Hepatocyte (in vitro differentiated cells): ENCODE results near the gene MPHOSPH8. TPM values are rescaled to one million over a fixed set of nuclear protein-coding genes. Genes with fewer than 3 reads are reported as not detected.
"Not testable (repeated sequence)": the region's sequence is repeated elsewhere in the genome, so short reads cannot be mapped to it uniquely, and the experiment has no call there.

ENCODE experiments used
- DNase-seq: peaks from one replicate; pipeline ENCODE4 v3.0.0-alpha.2; 2016; ENCODE audit warnings: low spot score
- H2AFZ ChIP-seq: fragments of 200-600 bp; sonication (generic); 2 replicates; pipeline ENCODE4 v1.6.0; 2016; ENCODE audit warnings: antibody characterized with exemption, mild to moderate bottlenecking
- H3K27ac ChIP-seq: fragments of 200-600 bp; sonication (generic); 2 replicates; pipeline ENCODE4 v1.5.1; 2016; ENCODE audit warnings: mild to moderate bottlenecking
- H3K27me3 ChIP-seq: fragments of 200-600 bp; sonication (generic); 2 replicates; pipeline ENCODE4 v1.6.1; 2016
- H3K36me3 ChIP-seq: fragments of 200-600 bp; sonication (generic); replicated peaks from 2 replicates; pipeline ENCODE4 v1.5.1; 2016; ENCODE audit warnings: low read depth; ENCODE audit not compliant: insufficient read depth
- H3K4me1 ChIP-seq: fragments of 200-600 bp; sonication (generic); 2 replicates; pipeline ENCODE4 v1.5.1; 2016; ENCODE audit warnings: mild to moderate bottlenecking, moderate library complexity; ENCODE audit not compliant: insufficient read depth
- H3K4me2 ChIP-seq: fragments of 200-600 bp; sonication (generic); 2 replicates; pipeline ENCODE4 v1.6.0; 2016
- H3K4me3 ChIP-seq: fragments of 200-600 bp; sonication (generic); 2 replicates; pipeline ENCODE4 v1.5.1; 2016; ENCODE audit warnings: mild to moderate bottlenecking
- H3K79me2 ChIP-seq: fragments of 200-600 bp; sonication (generic); 2 replicates; pipeline ENCODE4 v1.6.0; 2017; ENCODE audit warnings: mild to moderate bottlenecking
- H3K9me2 ChIP-seq: fragments of 200-600 bp; sonication (generic); replicated peaks from 2 replicates; pipeline ENCODE4 v1.6.0; 2017; ENCODE audit warnings: mild to moderate bottlenecking; ENCODE audit not compliant: insufficient read depth
- H3K9me3 ChIP-seq: fragments of 200-600 bp; sonication (generic); 2 replicates; pipeline ENCODE4 v1.5.1; 2016; ENCODE audit warnings: low read depth, mild to moderate bottlenecking
- H4K20me1 ChIP-seq: fragments of 200-600 bp; sonication (generic); 2 replicates; pipeline ENCODE4 v1.6.0; 2016; ENCODE audit warnings: mild to moderate bottlenecking; ENCODE audit not compliant: insufficient read depth, poor library complexity, severe bottlenecking
- EZH2 ChIP-seq: fragments of 200-600 bp; sonication (generic); IDR thresholded peaks from 2 replicates; pipeline ENCODE4 v1.6.1; 2016; ENCODE audit warnings: antibody characterized with exemption, mild to moderate bottlenecking, borderline replicate concordance
- EZH2phosphoT487 ChIP-seq: fragments of 200-600 bp; sonication (generic); IDR thresholded peaks from one replicate; pipeline ENCODE4 v1.6.1; 2018; ENCODE audit warnings: antibody characterized with exemption, mild to moderate bottlenecking, low read depth, moderate library complexity; ENCODE audit not compliant: unreplicated experiment, severe bottlenecking
- WGBS: methylation state at CpG from one replicate; pipeline ENCODE4 v1.1.6; 2016; ENCODE audit warnings: low lambda C conversion rate; ENCODE audit errors: missing lambda C conversion rate; 5-methylcytosine and 5-hydroxymethylcytosine counted together
- polyA plus RNA-seq: library from polyadenylated mRNA; unstranded; fragments of >200 nt; fragmentation: Nextera tagmentation; extraction: Ambion mirVana; gene quantifications from 2 replicates; pipeline ENCODE4 v1.2.1, GENCODE V29; 2016
- total RNA-seq: library from RNA; depleted of rRNA; stranded (reverse); fragments of >200 nt; gene quantifications from 2 replicates; pipeline ENCODE4 v1.2.3, GENCODE V29; 2014
- TF ChIP-seq, protein P1 (sequence below): fragments of 200-600 bp; sonication (generic); IDR thresholded peaks from 2 replicates; pipeline ENCODE4 v1.5.1; 2016; ENCODE audit warnings: antibody characterized with exemption, mild to moderate bottlenecking; ENCODE audit not compliant: poor library complexity

Gene MPHOSPH8
- total and polyA plus RNA-seq, 2 experiments from 2014 or later = 12.8 to 17.5 TPM

DNA sequence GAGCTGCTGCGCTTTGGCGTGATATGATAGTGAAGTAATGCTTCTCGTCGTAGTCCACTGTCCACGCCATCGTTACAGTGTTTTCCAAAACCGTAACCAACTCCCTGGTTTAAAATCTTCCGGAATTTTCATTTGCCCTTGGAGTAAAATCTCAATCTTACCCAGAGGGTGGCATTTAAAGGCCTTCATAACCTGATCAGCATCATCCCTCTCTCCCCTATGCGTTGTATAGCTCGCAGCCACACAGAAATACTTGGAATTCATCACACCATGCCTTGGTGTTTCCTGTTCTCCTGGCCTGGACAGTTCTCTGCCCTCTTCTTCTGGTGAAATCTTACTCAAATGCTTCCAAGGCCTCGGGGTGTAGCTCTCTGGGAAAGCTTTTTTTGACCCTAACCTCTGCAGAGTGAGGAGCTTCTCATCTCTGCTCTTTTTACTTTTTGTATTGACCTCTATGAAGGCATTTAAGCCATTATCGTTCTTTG is 839 bp downstream of the MPHOSPH8 start:
- Histone ChIP-seq H3K9me3 (no peaks in the 10 kb centered on the region), H3K27me3 (no peaks in the 10 kb centered on the region), H3K4me3 (peak overlapping the region; percentile 50), H3K4me1 (peaks cover 17% of the 10 kb centered on the region), H3K27ac (peak overlapping the region; percentile 93), H3K36me3 (no peaks in the 10 kb centered on the region), H2AFZ (peak overlapping the region; percentile 88), H4K20me1 (peaks cover 17% of the 10 kb centered on the region), H3K4me2 (peak overlapping the region; percentile 86), H3K79me2 (peaks cover 51% of the 10 kb centered on the region), H3K9me2 (no peaks in the 10 kb centered on the region)
- 2% methylated on average over 12 of the region's 12 CpGs for WGBS
- DNase-seq = peak; percentile 30
- TF ChIP-seq EZH2phosphoT487 (no peak), EZH2 (no peak)
- TF ChIP-seq, protein P1, sequence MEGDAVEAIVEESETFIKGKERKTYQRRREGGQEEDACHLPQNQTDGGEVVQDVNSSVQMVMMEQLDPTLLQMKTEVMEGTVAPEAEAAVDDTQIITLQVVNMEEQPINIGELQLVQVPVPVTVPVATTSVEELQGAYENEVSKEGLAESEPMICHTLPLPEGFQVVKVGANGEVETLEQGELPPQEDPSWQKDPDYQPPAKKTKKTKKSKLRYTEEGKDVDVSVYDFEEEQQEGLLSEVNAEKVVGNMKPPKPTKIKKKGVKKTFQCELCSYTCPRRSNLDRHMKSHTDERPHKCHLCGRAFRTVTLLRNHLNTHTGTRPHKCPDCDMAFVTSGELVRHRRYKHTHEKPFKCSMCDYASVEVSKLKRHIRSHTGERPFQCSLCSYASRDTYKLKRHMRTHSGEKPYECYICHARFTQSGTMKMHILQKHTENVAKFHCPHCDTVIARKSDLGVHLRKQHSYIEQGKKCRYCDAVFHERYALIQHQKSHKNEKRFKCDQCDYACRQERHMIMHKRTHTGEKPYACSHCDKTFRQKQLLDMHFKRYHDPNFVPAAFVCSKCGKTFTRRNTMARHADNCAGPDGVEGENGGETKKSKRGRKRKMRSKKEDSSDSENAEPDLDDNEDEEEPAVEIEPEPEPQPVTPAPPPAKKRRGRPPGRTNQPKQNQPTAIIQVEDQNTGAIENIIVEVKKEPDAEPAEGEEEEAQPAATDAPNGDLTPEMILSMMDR = no peak

- WGBS = 93% methylated on average over 7 of the region's 7 CpGs
- H2AFZ ChIP-seq = not testable (repeated sequence)
These were observed 2.5 kb downstream of the MPHOSPH8 start for GRCh38 chr13:19635926-19636325.

DNA sequence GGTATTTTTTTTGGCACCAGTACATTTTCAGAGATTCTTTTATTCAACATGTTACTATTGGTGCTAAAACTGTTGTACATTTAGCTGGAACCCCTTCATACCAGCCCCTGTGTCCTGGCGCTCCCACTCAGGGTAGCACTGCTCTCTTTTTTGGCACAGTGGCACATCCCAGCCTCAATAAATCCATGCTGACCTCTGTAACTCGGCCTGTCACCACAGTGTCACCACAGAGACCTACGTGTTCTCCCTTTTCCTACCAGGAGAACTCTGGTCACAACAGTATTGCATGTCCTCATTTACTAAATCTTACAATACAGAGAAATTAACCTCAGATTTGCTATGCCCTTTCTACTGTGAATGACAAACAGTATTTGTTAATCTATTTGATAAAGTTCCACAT is 10.2 kb downstream of the MPHOSPH8 start:
- Histone ChIP-seq H3K4me2 (no peak overlapping the region), H3K79me2 (peaks cover 57% of the 10 kb centered on the region), H3K36me3 (no peaks in the 10 kb centered on the region), H3K27ac (no peak overlapping the region), H2AFZ (no peak overlapping the region), H3K27me3 (no peaks in the 10 kb centered on the region), H3K9me2 (no peaks in the 10 kb centered on the region), H4K20me1 (peaks cover 6% of the 10 kb centered on the region), H3K9me3 (no peaks in the 10 kb centered on the region), H3K4me1 (no peaks in the 10 kb centered on the region), H3K4me3 (no peak overlapping the region)
- TF ChIP-seq, protein P1 = no peak
- TF ChIP-seq EZH2 (no peak), EZH2phosphoT487 (no peak)
- WGBS = 92% methylated on average over 3 of the region's 3 CpGs
- DNase-seq = no peak

More at GRCh38 chr13:19635926-19636325, 2.5 kb downstream of the MPHOSPH8 start:
- Histone ChIP-seq H3K4me1 (peaks cover 17% of the 10 kb centered on the region), H4K20me1 (peaks cover 23% of the 10 kb centered on the region), H3K4me2 (peak overlapping the region; percentile 86), H3K79me2 (peaks cover 66% of the 10 kb centered on the region)
- not testable (repeated sequence) for DNase-seq, H3K27me3 ChIP-seq, H3K36me3 ChIP-seq, H3K9me3 ChIP-seq, H3K4me3 ChIP-seq, H3K9me2 ChIP-seq, H3K27ac ChIP-seq

DNA sequence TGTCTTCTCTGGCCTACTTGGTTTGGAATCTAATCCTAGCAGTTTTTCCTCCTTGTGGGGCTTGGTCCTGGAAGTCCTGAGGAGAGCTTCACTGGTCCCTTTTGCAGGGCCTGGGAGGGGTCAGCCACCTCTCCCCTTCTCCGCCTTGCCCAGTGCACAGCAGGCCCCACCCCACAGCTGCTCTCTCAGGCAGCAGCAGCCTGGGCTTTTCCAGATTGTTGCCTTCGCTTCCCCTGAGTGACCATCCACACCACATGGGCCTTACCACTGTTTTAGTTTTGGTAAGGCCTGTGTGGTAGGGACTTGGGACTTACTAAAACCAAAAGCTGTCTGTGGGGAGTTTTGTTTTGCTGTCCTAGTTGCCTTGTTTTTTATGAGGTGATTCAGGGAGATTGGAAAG is 11.5 kb downstream of the MPHOSPH8 start:
- Histone ChIP-seq H3K4me3 (no peak overlapping the region), H3K36me3 (no peaks in the 10 kb centered on the region), H4K20me1 (peaks cover 5% of the 10 kb centered on the region), H3K9me2 (no peaks in the 10 kb centered on the region), H3K27ac (no peak overlapping the region), H3K4me2 (no peak overlapping the region), H3K4me1 (no peaks in the 10 kb centered on the region), H2AFZ (no peak overlapping the region), H3K79me2 (peaks cover 44% of the 10 kb centered on the region), H3K27me3 (no peaks in the 10 kb centered on the region), H3K9me3 (no peaks in the 10 kb centered on the region)
- 91% methylated on average over 2 of the region's 2 CpGs for WGBS
- no peak for TF ChIP-seq EZH2
- TF ChIP-seq EZH2phosphoT487 = no peak
- TF ChIP-seq, protein P1 = no peak
- DNase-seq = no peak
